ES-I3 (cell line): ENCODE results near the gene USH1C.
A peak's percentile ranks its signal among the peaks of the same experiment; 100 is the strongest.

Experiments used
- H3K36me3 ChIP-seq: 2 replicates; pipeline ENCODE4 v1.6.1; 2013; ENCODE audit warnings: mild to moderate bottlenecking, low read length, control low read depth, moderate library complexity; ENCODE audit not compliant: insufficient read depth
- H3K4me1 ChIP-seq: 2 replicates; pipeline ENCODE4 v1.6.1; 2013; ENCODE audit warnings: mild to moderate bottlenecking, control low read depth, low read length; ENCODE audit not compliant: insufficient read depth
- H3K9ac ChIP-seq: 2 replicates; pipeline ENCODE4 v1.6.1; 2013; ENCODE audit warnings: low read depth, mild to moderate bottlenecking, low read length, moderate library complexity
- H3K9me3 ChIP-seq: 2 replicates; pipeline ENCODE4 v1.6.1; 2013; ENCODE audit warnings: mild to moderate bottlenecking, low read length, moderate library complexity; ENCODE audit not compliant: control insufficient read depth, insufficient read depth

Gene USH1C

DNA sequence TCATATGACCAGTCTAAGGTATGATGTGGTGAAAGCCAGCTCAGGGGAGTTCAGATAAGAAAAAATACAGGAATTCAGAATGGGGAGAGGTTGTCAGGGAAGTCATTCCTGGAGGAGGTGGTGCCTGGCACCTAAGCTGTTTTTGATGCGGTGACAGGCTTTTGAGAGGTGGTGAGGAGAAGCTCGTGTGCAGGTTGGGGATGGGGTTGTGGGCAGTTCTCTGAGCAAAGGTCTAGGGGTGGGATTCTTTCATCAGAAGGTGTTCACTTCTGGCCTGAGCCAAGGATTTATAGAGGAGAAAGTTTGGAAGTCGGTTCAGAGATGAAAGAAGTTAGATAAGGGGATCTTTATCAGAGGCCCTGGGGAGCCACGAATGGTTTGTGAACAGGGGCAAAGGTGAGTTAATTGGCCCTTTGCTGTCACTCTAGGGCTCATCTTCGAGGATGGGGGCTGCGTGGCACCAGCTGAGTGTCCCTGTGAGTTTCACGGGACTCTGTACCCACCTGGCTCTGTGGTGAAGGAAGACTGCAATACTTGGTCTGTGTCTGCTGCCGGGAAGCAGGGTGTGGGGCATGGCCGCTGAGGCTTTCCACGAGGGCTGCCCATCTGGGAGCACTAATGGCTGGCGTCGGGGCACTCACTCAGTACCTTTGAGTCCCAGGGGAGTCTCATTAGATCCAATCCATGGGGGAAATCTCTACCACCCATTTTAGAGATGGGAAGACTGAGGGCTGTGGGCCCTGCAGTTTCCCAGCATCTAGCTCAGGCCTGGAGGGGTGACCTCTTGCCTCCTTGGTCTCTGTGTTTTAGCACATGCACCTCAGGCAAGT is 16.3 kb upstream of the USH1C start:
- Histone ChIP-seq H3K9me3 (no peaks in the 10 kb centered on the region), H3K36me3 (no peaks in the 10 kb centered on the region), H3K4me1 (no peaks in the 10 kb centered on the region), H3K9ac (no peak overlapping the region)

DNA sequence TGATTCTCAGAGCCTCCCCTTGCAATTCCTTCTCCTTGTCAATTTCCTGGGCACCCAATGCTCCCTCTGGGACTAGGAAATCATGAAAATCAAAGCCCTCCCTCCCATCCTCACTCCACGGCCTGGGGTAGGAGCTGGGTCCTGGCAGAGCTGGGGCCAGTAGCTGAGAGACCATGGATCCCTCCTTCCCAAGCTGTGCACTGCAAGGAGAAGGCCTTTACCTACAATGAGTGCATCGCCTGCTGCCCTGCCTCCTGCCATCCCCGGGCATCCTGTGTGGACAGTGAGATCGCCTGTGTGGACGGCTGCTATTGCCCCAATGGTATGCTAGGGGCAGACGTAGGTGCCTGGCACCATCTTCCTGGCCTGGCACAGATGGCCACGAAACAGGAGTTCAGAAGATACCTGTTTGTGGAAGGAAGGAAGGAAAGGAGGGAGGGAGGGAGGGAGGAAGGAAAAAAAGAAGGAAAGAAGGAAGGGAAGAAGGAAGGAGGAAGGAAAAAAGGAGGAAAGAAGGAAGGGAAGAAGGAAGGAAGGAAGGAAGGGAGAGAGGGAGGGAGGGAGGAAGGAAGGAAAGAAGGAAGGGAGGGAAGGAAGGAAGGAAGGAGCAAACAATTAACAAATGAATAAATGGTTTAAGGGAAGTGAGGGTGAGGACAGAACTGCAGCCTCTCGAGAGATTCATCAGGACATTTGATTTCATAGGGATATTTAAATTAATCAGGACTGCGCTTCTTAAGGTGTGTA is 15.3 kb upstream of the USH1C start:
- no peak overlapping the region for H3K9ac ChIP-seq
- H3K4me1 ChIP-seq = no peaks in the 10 kb centered on the region
- H3K36me3 ChIP-seq = no peaks in the 10 kb centered on the region
- no peaks in the 10 kb centered on the region for H3K9me3 ChIP-seq

DNA sequence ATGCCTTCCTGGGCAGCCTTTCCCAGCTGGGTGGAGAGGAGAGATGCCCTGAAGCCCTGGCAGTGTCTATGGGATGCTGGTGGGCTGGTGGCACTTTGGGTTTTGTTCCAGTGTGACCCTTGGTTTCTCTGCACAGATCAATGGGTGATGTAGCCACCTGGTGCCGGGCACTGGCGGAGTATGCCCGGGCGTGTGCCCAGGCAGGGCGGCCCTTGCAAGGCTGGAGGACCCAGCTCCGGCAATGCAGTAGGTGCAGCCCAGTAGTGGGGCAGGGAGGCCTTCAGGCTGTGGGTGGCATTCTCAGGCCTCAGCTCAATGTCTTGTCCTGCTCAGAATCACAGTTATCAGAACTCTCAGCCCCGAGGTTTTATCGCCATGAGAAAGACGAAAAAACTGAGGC is 14.7 kb upstream of the USH1C start:
- H3K4me1 ChIP-seq = no peaks in the 10 kb centered on the region
- no peak overlapping the region for H3K9ac ChIP-seq
- no peaks in the 10 kb centered on the region for H3K9me3 ChIP-seq
- H3K36me3 ChIP-seq = no peaks in the 10 kb centered on the region

DNA sequence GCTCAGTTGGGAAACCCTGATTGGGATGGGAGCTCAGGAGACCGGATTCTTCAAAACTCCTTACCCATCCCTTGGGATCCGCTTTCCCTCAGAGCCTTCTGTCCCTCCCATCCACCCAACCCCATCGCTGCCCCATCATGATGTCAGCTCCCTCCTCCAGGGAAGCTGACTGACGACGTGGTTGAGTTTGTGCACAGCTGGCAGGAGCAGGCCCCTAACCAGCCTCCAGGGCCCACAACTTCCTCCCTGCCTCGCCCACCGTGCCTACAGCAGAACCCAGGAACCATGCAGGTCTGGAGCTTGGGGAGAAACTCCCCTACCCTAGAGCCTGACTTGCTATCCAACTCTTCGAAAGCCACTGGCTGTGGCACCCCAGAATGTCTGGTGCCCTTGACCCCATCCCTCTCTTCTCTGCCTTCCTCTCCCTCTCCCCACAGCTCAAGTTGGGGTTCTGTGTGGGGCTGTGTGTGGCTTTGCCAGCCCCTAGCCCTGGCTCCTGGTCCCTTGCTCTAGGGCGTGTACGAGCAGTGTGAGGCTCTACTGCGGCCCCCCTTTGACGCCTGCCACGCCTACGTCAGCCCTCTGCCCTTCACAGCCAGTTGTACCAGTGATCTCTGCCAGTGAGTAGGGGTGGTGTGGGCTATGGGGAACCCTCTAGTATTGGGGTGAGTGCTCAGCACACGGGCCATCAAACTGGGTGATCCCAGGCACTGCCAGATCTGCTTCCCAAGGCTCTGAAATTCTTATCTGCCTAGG is 14.0 kb upstream of the USH1C start:
- Histone ChIP-seq H3K9ac (no peak overlapping the region), H3K36me3 (no peaks in the 10 kb centered on the region), H3K4me1 (no peaks in the 10 kb centered on the region), H3K9me3 (no peaks in the 10 kb centered on the region)

DNA sequence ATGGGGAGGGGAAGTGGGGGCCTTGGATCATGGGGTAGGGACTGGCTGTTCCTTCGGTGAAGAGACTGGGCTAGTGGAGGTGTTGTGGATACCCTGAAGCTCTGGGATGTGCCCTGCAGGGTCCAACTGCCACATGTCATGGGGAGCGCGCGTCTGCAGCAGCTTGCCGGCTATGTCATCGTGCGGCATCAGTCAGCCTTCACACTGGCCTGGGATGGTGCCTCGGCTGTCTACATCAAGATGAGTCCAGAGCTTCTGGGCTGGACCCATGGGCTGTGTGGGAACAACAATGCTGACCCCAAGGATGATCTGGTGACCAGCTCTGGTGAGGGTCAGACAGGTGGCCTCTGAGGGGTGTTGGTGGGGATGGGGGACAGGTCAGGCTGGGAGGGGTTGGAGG is 12.8 kb upstream of the USH1C start:
- no peak overlapping the region for H3K9ac ChIP-seq
- no peaks in the 10 kb centered on the region for H3K9me3 ChIP-seq
- H3K4me1 ChIP-seq = no peaks in the 10 kb centered on the region
- no peaks in the 10 kb centered on the region for H3K36me3 ChIP-seq

DNA sequence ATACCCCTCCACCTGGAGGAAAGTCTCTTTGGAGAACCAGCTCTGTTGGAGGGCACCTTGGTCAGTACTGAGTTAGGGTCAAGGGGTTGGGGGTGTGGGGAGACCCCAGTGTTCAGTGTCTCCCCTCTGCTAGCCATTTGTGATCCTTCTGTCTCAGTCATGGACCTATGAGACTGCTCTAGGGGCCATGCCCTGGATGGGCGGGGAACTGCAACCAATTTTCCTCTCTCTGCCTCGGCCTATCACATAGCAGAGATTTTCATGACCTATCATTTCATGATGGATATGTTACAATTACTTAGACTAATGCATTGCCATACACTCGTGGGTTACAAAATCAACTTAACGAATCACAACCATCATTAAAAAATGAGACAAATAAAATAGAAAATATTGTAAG is 10.3 kb upstream of the USH1C start:
- Histone ChIP-seq H3K4me1 (0 out of 2 replicates have a peak, but pooled peaks cover 3% of the 10 kb centered on the region), H3K9ac (no peak overlapping the region), H3K36me3 (no peaks in the 10 kb centered on the region), H3K9me3 (no peaks in the 10 kb centered on the region)

DNA sequence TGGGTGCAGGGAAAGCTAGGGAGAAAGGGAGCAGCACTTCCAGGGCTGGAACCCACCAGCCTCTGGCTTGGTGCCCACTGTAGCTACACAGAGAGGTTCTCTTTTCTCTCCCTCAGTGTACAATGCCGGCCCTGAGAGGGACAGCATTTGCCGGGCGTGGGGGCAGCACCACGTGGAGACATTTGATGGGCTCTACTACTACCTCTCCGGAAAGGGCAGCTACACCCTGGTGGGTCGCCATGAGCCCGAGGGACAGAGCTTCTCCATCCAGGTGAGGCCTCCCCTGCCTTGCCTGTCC is 9.0 kb upstream of the USH1C start:
- Histone ChIP-seq H3K9me3 (no peaks in the 10 kb centered on the region), H3K36me3 (no peaks in the 10 kb centered on the region), H3K9ac (no peak overlapping the region), H3K4me1 (0 out of 2 replicates have a peak, but pooled peaks cover 3% of the 10 kb centered on the region)

DNA sequence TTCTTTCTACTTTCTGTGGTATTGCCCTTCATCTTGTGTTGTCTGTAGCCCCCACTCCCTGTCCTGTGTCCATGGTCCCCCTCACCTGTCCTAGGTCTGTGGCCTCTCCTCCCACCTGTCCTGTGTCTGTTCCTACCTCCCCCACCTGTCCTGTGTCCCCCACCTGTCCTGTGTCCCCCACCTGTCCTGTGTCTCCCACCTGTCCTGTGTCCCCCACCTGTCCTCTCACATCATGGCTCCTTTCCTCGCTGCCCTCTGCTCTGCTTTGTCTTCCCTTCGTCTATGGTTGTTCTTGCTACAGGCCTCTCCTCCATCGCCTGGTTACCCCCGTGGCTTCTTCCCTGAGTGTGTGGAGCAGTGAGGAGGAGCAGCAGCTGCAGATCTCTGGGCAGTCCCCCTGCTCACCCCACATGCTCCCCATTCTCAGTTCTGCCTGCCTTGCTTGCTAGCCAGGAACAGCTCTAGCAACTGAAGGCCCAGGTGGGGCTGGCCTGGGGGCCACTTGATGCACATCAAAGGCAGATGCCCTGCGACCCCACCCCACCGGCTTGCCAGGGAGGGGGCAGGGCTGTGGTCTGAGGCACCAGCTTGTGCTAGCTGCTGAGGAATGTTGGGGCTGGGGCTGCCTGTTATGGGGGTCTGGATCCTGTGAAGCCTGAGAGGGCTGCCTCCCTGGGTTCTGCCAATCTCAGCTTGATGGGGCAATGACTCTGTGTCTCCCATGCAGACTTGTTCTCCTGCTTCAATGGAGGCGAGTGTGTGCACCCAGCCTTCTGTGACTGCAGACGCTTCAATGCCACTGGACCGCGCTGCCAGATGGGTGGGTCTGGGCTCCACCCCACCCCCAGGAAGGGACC is 8.4 kb upstream of the USH1C start:
- no peaks in the 10 kb centered on the region for H3K9me3 ChIP-seq
- H3K4me1 ChIP-seq = 0 out of 2 replicates have a peak, but pooled peaks cover 3% of the 10 kb centered on the region
- no peak overlapping the region for H3K9ac ChIP-seq
- H3K36me3 ChIP-seq = no peaks in the 10 kb centered on the region

DNA sequence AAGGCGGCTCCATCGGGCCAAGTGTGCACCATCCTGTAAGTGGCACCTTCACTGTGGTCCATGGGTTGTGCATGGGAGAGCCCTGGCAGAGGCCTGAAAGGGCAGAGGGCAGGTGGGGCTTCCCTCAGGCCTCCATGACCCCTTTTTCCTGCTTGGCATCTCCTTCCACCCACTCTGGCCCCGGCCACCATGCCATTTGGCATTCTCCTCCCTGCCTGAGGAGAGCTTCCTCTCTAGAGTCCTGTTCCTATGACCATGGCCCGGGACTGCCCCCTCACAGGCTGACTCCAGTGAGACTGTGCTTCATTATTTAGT is 7.8 kb upstream of the USH1C start:
- Histone ChIP-seq H3K36me3 (no peaks in the 10 kb centered on the region), H3K4me1 (0 out of 2 replicates have a peak, but pooled peaks cover 3% of the 10 kb centered on the region), H3K9ac (no peak overlapping the region), H3K9me3 (no peaks in the 10 kb centered on the region)

DNA sequence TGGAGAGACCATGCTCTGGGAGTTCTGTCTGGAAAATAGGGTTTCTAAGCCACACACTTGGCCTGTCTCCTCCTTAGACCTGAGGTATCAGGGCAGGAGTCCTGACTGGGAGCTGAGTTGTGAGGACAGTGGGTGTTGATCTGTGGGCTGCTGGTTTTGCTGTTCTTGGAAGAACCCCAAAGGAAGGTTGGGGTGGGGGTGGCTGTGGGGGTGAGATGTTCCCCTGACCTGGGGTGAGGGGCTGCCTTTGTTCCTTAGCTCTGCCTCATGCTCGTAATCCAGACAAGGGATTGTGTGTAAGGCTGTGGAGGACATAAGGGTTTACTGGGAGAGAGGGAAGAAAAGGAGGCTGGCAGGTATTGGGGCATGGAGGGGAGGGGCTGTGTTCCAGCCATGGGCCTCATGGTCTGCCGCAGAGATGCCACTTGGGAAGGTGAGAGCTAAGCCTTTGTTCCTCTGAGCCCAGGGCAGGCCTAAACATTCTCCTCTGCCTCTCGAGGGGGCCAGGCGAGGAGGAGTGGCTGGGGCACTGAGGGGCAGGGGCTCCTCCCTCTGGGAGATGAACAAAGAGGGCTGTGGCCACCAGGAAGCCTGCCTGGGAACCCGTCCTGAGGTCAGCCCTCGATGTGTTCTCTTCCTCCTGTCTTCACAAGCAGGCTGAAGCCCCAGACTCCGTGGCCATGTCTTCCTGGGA is 7.3 kb upstream of the USH1C start:
- Histone ChIP-seq H3K9ac (no peak overlapping the region), H3K36me3 (no peaks in the 10 kb centered on the region), H3K4me1 (peaks cover 6% of the 10 kb centered on the region; the same call in 1 of the 2 replicates), H3K9me3 (no peaks in the 10 kb centered on the region)

DNA sequence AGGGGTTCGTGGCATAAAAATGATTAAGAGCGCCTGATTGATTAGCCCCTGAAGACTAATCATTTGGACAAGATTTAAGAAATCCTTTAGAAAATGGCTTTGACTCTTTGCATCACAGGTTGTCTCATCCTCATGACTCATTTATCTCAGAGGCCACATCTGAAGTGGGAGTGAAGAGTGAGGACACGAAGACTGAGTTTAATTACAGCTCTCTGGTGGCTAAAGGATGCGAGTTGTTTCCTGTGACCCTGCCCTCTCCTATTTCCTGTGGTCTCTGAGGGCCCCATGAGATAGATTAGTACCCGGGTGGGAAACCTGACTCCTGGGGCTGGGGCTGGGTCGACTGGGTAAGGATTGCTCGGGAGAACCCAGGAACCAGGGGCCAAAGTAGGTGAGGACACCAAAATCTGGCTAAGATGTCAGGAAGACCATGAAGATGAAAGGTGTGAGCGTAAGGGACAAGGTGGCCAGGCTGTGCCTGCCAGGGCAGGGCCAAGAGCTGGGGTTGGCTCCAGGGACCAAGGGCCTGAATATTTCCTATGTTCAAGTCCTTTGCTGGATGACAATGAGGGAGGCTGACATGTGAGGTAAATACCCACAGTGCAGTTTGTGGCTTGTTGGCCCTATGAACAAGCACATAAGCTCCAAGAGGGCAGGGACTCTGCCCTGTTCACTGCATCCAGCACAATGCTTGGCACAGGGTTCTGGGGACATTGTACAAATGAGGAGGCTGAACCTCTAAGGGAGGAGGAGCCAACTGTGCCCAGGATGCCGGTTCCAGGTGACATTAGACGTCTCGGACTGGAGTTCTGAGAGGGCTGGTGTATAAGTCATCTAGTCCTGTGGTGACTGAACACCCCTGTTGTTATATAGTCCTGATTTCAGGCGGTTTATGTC is 6.5 kb upstream of the USH1C start:
- Histone ChIP-seq H3K9me3 (no peaks in the 10 kb centered on the region), H3K9ac (no peak overlapping the region), H3K36me3 (no peaks in the 10 kb centered on the region), H3K4me1 (peaks cover 6% of the 10 kb centered on the region; the same call in 1 of the 2 replicates)

DNA sequence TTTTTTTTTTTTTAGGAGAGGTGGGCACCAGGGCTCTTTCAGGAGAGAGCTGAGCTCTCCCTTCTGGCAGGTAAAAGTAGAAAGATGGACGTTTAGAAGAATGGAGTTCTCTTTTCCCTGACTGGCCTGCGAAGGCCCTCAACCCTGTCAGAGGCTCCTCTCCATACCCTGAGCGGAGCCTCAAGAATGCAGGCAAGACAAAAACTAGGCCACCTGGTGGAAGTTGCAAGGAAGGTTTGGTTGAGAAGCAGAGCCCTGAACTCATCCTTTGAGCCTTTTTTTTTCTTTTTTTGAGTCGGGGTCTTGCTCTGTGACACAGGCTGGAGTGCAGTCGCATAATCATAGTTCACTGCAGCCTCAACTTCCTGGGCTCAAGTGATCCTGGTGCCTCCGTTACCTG is 4.2 kb upstream of the USH1C start:
- no peaks in the 10 kb centered on the region for H3K9me3 ChIP-seq
- H3K9ac ChIP-seq = no peak overlapping the region
- peaks cover 6% of the 10 kb centered on the region; the same call in 1 of the 2 replicates for H3K4me1 ChIP-seq
- no peaks in the 10 kb centered on the region for H3K36me3 ChIP-seq

DNA sequence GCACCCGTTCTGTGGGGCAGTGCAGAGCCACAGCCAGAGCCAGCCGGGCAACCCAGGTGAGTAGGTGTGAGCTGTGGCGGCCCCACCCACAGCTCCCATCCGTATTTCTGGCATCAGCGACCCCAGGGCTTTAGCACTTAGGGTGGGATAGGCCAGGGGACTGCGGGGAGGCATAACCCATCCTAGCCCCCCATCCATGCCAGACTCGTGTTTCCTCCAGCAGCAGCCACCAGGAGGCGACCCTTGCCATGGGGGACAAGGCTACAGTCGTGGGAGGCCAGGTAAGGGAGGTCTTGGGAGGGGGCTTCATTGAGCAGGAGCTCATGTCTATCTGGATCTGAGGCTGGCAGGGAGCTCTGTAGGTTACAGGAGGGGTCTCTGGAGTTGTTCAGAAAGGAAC is 3.7 kb upstream of the USH1C start:
- H3K9me3 ChIP-seq = no peaks in the 10 kb centered on the region
- H3K4me1 ChIP-seq = peaks cover 10% of the 10 kb centered on the region
- H3K9ac ChIP-seq = peak overlapping the region; percentile 59; the same call in 1 of the 2 replicates
- H3K36me3 ChIP-seq = no peaks in the 10 kb centered on the region
